ENCODE measurements around the gene COMMD7.
"Not testable (repeated sequence)": the region's sequence is repeated elsewhere in the genome, so short reads cannot be mapped to it uniquely, and the experiment has no call there.

Gene COMMD7

DNA sequence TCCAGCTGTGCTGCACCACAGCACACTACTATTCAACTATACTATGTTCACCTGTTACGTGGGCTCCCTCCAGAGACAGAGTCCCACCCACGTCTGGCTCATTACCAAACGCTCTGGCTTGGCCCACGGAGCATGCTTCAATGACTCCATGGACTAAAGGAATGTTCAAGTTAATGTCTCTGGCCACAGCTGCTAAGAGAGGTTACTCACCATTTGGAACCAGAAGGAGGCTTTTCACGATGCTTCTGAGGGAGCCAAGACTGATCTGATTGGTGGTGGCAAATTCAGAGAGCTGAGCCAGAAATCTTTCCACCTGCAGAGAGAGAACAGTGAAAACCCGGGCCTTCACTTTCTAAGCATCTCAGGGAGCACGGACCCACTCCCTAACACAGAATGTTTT is 15.6 kb downstream of the COMMD7 start:
- DNase-seq, result no peak

- DNase-seq, result no peak
These were observed 24.4 kb downstream of the COMMD7 start for GRCh38 chr20:32718749-32719348.

GRCh38 chr20:32711346-32711745 is 31.9 kb downstream of the COMMD7 start:
- no peak for DNase-seq

DNA sequence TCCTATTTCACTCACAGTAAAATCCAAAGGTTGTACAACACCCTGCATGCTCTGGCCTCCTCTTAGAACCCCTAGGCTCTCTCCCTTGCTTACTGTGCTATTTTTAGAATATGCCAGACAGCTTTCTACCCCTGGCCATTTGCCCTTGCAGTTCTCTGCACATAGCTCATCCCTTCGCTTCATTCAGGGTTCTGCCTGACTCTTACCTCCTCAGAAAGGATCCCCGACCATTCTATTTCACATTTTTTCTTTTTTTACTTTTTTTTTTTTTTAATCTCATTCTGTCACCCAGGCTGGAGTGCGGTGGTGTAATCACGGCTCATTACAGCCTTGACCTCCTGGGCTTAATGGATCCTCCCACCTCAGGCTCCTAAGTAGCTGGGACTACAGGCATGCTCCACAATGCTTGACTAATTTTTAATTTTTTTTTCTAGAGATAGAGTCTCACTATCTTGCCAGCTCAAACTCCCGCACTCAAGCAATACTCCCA is 33.6 kb downstream of the COMMD7 start:
- no peak for DNase-seq

GRCh38 chr20:32709029-32709631 is 34.1 kb downstream of the COMMD7 start:
- DNase-seq, result not testable (repeated sequence)

DNA sequence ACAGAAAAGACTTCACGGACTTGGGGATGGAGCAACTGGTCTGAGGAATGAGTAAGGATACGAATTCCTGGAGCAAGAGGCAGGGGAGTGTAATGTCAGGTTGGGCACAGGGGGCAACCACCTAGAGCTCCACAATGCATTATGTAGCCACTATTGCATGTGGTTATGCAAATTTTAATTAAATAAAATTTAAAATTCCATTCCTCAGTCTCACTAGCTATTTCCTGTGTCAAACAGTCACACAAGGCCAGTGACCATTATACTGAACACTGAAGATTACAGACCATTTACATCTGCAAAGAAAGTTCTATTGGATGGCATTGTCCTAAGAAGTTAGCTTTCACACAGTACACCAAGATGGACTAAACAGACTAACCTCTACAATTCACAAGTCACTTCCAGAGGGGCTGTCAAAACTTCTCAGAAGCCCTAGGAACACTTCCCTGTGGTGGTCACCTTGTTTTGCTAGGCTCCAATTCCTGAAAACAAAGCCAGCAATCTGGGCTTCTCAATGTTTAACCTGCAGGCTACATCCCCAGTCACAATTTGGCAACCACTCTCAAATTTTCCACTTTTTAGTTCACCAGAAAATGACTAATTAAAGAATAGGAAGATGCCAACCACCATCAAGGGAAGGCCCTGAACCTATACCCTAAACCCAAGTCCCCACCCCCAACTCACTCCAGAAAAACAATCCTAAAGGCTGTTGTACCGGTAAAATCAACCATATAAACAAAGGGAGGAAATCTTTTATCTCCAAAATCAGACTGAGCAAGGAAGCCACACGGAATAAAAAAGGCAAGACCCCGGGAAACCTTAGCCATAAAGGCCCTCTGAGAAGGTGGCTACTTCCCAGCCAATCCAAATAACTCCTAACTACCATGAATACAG is 35.3 kb downstream of the COMMD7 start:
- DNase-seq, result no peak

- no peak for DNase-seq
These were observed 36.8 kb downstream of the COMMD7 start for GRCh38 chr20:32706486-32706885.

GRCh38 chr20:32702706-32703425 is 40.4 kb downstream of the COMMD7 start:
- no peak for DNase-seq

DNA sequence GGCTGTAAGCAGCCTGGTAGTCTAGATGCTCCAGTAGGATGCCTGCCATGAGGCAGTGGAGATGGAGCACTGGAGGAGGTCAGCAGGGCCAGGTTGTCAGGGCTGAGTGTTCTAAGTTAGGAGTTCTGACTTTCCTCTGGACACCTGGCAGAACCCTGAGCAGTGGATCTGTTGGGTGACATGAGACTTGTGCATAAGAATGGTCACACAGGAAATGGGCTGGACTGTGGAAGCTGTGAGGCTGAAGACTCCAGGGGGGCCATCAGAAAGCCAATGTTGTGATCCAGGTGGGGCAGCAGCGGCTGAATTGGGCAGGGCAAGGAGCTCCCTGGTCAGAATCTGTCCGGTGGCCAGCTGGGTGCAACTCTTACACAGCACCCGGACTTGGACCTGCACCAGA is 45.7 kb downstream of the COMMD7 start:
- DNase-seq, result no peak

- DNase-seq, result no peak
These were observed 48.2 kb downstream of the COMMD7 start for GRCh38 chr20:32695089-32695488.

- not testable (repeated sequence) for DNase-seq
These were observed 54.3 kb downstream of the COMMD7 start for GRCh38 chr20:32688966-32689365.

DNA sequence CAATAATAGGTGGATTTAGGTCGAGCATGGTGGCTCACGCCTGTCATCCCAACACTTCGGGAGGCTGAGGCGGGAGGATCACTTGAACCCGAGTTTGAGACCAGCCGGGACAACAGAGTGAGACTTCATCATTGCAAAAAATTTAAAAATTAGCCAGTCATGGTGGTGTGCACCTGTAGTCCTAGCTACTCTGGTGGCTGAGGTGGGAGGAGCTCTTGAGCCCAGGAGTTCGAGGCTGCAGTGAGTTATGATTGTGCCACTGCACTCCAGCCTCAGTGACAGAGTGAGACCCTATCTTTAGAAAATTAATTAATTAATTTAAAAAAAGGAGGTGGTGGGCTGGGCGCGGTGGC is 56.1 kb downstream of the COMMD7 start:
- no peak for DNase-seq

- no peak for DNase-seq
These were observed 56.6 kb downstream of the COMMD7 start for GRCh38 chr20:32686530-32687179.

DNA sequence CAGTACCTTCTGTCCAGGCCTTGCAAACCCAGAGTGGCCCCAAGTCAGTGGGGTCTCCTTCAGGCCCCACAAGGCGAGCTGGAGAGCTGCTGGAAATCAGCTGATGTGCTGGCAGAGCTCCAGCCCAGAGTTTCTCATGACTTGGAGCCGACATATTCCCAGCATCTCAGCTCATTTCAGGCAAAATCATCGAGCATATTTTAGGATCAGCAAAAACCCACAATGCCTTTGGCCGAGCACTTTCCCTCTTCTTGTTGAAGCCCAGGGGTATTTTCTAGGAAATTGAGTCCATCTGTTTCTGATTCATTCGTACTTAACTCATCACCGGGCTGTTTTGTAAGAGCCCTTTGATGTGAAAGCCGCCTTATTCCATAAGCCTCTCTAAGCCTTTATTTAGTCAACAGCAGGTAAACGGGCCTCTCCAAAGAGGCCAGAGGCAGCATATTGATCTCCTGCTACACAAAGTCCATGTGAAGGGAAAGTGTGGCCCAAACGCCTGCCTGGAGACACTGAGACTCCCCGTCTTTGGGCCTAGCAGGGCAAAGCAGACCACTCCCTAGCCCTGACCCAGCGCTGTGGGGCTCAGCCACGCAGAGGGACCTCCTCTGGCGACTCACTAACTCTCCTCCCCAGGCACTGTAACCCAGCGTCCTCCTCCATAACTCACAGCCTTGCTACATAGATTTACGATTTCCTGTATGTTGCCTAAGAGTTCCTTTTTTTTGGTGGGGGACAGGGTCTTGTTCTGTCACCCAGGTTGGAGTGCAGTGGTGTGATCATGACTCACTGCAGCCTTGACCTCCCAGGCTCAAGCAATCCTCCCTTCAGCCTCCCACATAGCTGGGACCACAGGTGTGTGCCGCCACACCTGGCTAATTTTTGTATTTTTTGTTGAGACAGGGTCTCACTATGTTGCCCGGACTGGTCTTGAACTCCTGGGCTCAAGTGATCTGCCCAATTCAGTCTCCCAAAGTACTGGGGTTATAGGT is 57.4 kb downstream of the COMMD7 start:
- DNase-seq, result no peak

DNA sequence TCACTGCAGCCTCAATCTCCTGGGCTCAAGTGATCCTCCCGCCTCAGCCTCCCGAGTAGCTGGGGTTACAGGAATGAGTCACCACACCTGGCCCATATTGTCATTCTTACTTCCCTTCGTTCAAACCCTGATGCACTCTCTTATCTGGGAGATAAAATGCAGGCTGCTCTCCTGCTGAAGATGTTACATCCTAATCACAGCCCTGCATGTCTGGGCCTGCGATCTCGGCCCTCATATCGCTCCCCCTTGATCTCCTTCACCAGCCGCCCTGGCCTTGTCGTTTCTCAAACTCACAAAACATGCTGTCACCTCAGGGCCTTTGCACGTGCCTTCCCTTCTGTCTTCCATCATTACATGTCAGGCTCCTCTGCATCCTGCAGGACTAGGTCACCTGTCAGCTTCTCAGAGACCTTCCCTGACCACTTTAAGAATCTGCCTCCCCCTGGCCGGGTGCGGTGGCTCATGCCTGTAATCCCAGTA is 60.7 kb downstream of the COMMD7 start:
- no peak for DNase-seq

DNA sequence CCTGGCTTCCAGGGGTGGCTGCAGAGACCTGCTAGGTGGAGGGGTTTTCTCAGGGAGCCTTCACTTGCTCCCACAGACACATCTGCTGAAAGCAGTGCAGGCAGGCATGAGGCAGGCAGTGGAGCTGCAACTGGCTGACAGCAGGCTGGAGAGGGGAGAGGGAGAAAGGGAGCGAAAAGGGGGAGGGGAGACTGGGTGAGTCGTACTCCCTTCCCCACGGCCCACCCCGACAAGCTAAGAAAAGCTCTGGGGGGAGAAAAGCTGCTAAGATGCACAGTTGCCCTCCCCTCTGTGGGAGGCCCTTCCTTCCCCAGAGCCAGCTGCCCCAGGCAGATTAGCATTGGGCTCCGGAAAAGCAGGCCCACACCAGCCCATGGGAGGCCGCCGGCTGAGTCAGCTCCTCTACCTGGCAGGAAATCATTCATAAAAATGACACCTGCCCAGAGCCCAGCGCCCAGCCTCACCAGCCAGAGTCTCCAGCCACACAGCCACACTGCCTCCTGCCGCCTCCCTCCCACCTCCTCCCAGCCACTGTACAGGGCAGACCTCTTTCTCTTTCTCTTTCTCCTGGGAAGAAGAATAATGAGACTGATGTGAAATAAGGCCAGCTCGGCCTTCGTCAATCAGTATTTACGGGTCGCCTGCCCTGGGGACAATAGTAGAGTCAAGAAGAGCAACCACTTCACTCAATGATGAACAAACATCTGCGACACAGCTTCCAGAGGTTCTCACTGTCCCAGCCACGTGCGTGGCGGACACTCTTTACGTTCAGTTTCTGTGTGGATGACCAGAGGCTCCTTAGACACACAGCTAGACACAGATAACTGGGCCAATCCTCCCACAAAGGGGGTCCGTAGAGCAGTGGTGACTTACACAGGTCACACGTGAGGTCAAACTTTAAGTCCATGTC is 61.8 kb downstream of the COMMD7 start:
- DNase-seq, result no peak

GRCh38 chr20:32680544-32681174 is 62.6 kb downstream of the COMMD7 start:
- no peak for DNase-seq

GRCh38 chr20:32678948-32679347 is 64.3 kb downstream of the COMMD7 start:
- no peak for DNase-seq

DNA sequence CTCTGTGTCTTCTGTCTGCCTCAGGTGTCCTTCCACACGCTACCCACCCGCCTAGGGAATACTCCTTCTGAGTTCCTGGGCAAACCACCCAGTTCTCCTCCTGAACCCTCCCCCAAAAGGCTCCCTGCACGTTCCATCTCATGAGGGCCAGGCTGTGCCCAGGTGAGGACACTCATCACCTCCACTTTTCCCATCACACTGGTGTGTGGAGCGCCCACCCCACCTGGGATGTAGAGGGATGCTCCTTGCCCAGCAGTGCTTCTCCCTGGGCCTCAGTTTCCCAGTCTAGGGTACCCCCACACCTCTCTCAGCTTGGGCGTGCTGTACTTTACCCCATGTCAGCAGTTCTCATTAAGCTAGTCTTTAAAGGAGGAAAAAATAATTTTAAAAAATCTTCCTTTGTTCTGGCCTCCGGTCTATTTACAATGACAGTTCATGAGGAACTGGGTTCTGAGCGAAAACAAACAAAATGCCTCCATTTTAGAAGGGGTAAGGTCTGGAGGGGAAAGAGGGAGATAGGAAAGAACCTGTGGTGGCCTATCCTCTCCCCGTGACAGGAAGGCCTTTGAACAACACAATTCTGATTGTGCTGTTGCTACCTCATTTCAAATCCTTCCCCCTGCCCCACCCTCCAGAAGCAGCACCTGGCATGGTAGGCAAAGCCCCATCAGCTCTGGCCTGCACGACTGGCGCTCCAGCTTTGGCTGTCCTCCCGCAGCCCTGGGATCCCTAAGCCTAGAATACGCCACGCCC is 67.9 kb downstream of the COMMD7 start:
- DNase-seq, result no peak

Measured in SW 1271 (cell line).